ENCODE data around the gene MBNL2.

The MBNL2 gene

DNA sequence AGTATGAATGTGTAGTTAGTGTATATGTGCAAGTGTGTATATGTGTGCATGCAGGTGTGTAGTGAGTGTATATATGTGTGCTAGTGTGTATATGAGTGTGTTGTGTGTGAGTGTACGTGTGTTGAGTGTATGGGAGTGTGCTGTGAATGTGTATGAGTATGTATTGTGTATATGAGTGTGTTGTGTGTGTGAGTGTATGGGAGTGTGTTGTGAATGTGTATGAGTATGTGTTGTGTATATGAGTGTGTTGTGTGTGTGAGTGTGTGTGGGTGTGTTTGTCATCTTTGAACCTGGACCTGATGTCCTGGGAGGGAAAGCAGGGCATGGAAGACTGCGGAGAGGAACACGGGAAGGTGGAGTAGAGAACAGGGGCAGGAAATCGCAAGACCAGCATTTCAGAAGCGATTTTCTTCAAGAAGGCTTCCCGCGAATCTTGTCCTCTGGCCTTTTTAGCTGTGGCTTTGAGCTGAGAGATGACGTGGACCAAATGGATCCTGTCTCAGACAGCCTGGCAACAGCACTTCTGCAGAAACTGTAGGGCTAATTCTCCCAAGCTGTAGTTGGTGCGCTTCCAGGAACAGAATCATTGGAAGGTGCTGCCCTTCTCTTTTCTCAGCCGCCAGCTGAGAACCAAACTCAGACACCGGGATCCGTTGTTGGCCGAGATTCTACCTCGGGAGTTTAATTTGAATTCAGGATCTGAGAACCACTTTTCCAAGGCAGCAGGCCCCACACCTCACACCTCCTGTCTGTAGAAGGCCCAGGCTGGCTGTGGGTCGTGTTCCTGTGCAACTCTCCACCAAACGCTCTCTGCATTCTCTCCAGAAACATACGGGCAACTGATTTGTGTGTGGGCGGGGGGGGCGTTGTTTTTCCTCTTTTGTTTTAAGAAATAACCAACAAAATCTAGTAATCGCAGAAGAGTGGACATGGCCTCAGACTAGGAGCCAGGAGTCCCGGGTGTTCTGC, 117.2 kb downstream of the MBNL2 start:
- no peaks in the 10 kb centered on the region for H3F3A ChIP-seq (ENCODE audit: control insufficient read depth, insufficient read depth)
- H3K9me2 ChIP-seq (replicated peaks; ENCODE audit: control insufficient read depth, low read length), result no peaks in the 10 kb centered on the region
- no peaks in the 10 kb centered on the region for H3K4me1 ChIP-seq (ENCODE audit: control insufficient read depth, low read length)
- no peak overlapping the region for H3K27ac ChIP-seq (ENCODE audit: low read depth, low read length)
- H3K36me3 ChIP-seq (ENCODE audit: control insufficient read depth, low read length), result no peaks in the 10 kb centered on the region
- no peaks in the 10 kb centered on the region for H3K27me3 ChIP-seq (ENCODE audit: control insufficient read depth, low read length)
- no peak overlapping the region for H3K4me2 ChIP-seq (ENCODE audit: low read length)
- H3K79me2 ChIP-seq (ENCODE audit: control insufficient read depth, low read length), result no peaks in the 10 kb centered on the region
- no peaks in the 10 kb centered on the region for H4K20me1 ChIP-seq (ENCODE audit: control insufficient read depth, insufficient read depth, low read depth, low read length)
- TF ChIP-seq, protein P1, sequence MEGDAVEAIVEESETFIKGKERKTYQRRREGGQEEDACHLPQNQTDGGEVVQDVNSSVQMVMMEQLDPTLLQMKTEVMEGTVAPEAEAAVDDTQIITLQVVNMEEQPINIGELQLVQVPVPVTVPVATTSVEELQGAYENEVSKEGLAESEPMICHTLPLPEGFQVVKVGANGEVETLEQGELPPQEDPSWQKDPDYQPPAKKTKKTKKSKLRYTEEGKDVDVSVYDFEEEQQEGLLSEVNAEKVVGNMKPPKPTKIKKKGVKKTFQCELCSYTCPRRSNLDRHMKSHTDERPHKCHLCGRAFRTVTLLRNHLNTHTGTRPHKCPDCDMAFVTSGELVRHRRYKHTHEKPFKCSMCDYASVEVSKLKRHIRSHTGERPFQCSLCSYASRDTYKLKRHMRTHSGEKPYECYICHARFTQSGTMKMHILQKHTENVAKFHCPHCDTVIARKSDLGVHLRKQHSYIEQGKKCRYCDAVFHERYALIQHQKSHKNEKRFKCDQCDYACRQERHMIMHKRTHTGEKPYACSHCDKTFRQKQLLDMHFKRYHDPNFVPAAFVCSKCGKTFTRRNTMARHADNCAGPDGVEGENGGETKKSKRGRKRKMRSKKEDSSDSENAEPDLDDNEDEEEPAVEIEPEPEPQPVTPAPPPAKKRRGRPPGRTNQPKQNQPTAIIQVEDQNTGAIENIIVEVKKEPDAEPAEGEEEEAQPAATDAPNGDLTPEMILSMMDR (IDR thresholded peaks at IDR 0.05; ENCODE audit: low read depth, low read length, poor library complexity, severe bottlenecking), result no peak
- no peak for TF ChIP-seq EZH2phosphoT487 (IDR thresholded peaks at IDR 0.05; ENCODE audit: borderline replicate concordance, low read length)
- no peak overlapping the region for H3K4me3 ChIP-seq (ENCODE audit: low read length)
- no peaks in the 10 kb centered on the region for H3K9me3 ChIP-seq (ENCODE audit: control insufficient read depth, insufficient read depth, low read length)

DNA sequence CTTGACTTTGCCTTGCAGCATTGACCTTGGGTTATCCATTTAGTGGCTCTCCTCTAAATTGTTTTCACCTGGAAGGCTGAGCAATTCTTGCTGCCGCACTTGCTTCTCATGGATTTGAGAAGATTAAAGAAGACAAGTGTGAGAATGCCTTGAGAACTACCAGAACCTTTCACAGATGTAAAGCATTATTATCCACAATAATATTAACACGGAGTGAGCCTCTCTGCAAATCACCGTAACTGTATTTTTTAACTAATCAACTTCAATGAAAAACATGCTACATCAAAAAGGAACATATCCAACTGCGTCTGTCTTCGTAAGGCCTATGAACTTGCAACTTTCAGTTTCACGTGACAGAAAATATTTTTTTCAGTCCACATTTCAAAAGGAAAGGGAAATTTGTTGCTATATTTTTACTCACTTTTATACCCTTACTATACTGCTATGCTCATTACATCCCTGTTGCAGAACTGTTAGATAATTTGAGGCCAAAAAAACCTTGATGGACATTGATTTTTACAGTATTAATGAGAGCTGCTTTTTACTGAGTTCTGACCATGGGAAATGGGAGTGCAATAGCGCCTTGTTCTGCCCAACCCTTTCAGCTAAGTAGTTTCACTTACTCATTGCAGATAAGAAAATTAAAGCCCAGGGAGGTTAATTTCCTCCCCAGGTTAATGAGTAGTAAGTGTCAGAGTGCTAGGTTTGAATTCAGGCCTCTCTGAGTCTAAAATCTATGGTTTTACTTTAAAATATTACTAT, 118.0 kb downstream of the MBNL2 start:
- Histone ChIP-seq H3K36me3 (ENCODE audit: control insufficient read depth, low read length) (no peaks in the 10 kb centered on the region), H3K4me2 (ENCODE audit: low read length) (no peak overlapping the region), H3K4me3 (ENCODE audit: low read length) (no peak overlapping the region), H3K4me1 (ENCODE audit: control insufficient read depth, low read length) (no peaks in the 10 kb centered on the region), H3K27ac (ENCODE audit: low read depth, low read length) (no peak overlapping the region), H3K27me3 (ENCODE audit: control insufficient read depth, low read length) (no peaks in the 10 kb centered on the region), H4K20me1 (ENCODE audit: control insufficient read depth, insufficient read depth, low read depth, low read length) (no peaks in the 10 kb centered on the region), H3F3A (ENCODE audit: control insufficient read depth, insufficient read depth) (no peaks in the 10 kb centered on the region), H3K9me2 (replicated peaks; ENCODE audit: control insufficient read depth, low read length) (no peaks in the 10 kb centered on the region), H3K79me2 (ENCODE audit: control insufficient read depth, low read length) (no peaks in the 10 kb centered on the region), H3K9me3 (ENCODE audit: control insufficient read depth, insufficient read depth, low read length) (no peaks in the 10 kb centered on the region)
- TF ChIP-seq, protein P1 (IDR thresholded peaks at IDR 0.05; ENCODE audit: low read depth, low read length, poor library complexity, severe bottlenecking), result no peak
- no peak for TF ChIP-seq EZH2phosphoT487 (IDR thresholded peaks at IDR 0.05; ENCODE audit: borderline replicate concordance, low read length)

DNA sequence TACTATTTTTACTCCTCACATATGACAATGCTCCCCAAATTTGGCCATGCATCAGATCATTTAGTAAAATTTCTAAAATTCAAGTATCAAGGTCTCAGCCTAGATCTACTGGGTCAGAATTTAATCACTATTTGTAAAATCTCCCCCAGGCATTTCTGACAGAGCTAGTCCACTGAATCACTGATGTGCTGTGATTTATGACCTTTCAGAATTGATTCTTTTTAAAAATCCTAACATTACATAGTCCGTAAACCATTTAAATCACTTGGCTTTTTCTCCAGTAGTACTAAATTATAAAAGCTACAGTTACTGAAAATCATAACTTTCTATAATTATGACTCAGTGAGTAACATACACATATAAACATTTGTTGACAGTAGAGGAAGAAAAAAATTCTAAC, 119.0 kb downstream of the MBNL2 start:
- no peak for TF ChIP-seq EZH2phosphoT487 (IDR thresholded peaks at IDR 0.05; ENCODE audit: borderline replicate concordance, low read length)
- Histone ChIP-seq H3K27me3 (ENCODE audit: control insufficient read depth, low read length) (no peaks in the 10 kb centered on the region), H3K27ac (ENCODE audit: low read depth, low read length) (no peak overlapping the region), H3F3A (ENCODE audit: control insufficient read depth, insufficient read depth) (no peaks in the 10 kb centered on the region), H3K79me2 (ENCODE audit: control insufficient read depth, low read length) (no peaks in the 10 kb centered on the region), H3K4me2 (ENCODE audit: low read length) (no peak overlapping the region), H3K4me3 (ENCODE audit: low read length) (no peak overlapping the region), H3K9me3 (ENCODE audit: control insufficient read depth, insufficient read depth, low read length) (no peaks in the 10 kb centered on the region), H3K4me1 (ENCODE audit: control insufficient read depth, low read length) (no peaks in the 10 kb centered on the region), H4K20me1 (ENCODE audit: control insufficient read depth, insufficient read depth, low read depth, low read length) (no peaks in the 10 kb centered on the region), H3K9me2 (replicated peaks; ENCODE audit: control insufficient read depth, low read length) (no peaks in the 10 kb centered on the region), H3K36me3 (ENCODE audit: control insufficient read depth, low read length) (no peaks in the 10 kb centered on the region)

Data from DOHH2 (cell line).